GM21529 (cell line): Measurements from ENCODE around the gene CAMTA1.

Experiments used
- ATAC-seq: cut with Tn5 transposase; IDR thresholded peaks from one replicate; pipeline ENCODE4 v1.9.1; 2021; ENCODE audit not compliant: unreplicated experiment

The CAMTA1 gene

GRCh38 chr1:7292036-7292681, 506.9 kb downstream of the CAMTA1 start:
- no peak for ATAC-seq

GRCh38 chr1:7292714-7293419, 507.6 kb downstream of the CAMTA1 start:
- ATAC-seq, result no peak

GRCh38 chr1:7293702-7294629, 508.7 kb downstream of the CAMTA1 start:
- no peak for ATAC-seq

- no peak for ATAC-seq
These were observed 509.4 kb downstream of the CAMTA1 start for GRCh38 chr1:7294636-7295035.

- no peak for ATAC-seq
These were observed 510.7 kb downstream of the CAMTA1 start for GRCh38 chr1:7295946-7296345.

- ATAC-seq, result no peak
These were observed 511.7 kb downstream of the CAMTA1 start for GRCh38 chr1:7296968-7297367.

- ATAC-seq, result no peak
These were observed 512.9 kb downstream of the CAMTA1 start for GRCh38 chr1:7298145-7298544.

- no peak for ATAC-seq
These were observed 513.5 kb downstream of the CAMTA1 start for GRCh38 chr1:7298749-7299151.

GRCh38 chr1:7299329-7299799, 514.1 kb downstream of the CAMTA1 start:
- ATAC-seq, result no peak

GRCh38 chr1:7299994-7300393, 514.7 kb downstream of the CAMTA1 start:
- ATAC-seq, result no peak

GRCh38 chr1:7300893-7301663, 515.8 kb downstream of the CAMTA1 start:
- no peak for ATAC-seq

- no peak for ATAC-seq
These were observed 516.4 kb downstream of the CAMTA1 start for GRCh38 chr1:7301664-7301981.

- no peak for ATAC-seq
These were observed 516.9 kb downstream of the CAMTA1 start for GRCh38 chr1:7302126-7302525.

- ATAC-seq, result no peak
These were observed 517.6 kb downstream of the CAMTA1 start for GRCh38 chr1:7302873-7303272.

- ATAC-seq, result no peak
These were observed 518.5 kb downstream of the CAMTA1 start for GRCh38 chr1:7303554-7304317.

- ATAC-seq, result no peak
These were observed 527.9 kb downstream of the CAMTA1 start for GRCh38 chr1:7313081-7313546.

- ATAC-seq, result no peak
These were observed 528.6 kb downstream of the CAMTA1 start for GRCh38 chr1:7313826-7314225.

GRCh38 chr1:7315316-7315715, 530.1 kb downstream of the CAMTA1 start:
- no peak for ATAC-seq

- no peak for ATAC-seq
These were observed 530.7 kb downstream of the CAMTA1 start for GRCh38 chr1:7315946-7316345.

GRCh38 chr1:7317888-7318287, 532.6 kb downstream of the CAMTA1 start:
- no peak for ATAC-seq
